GM20000 (cell line): Measurements from ENCODE around the gene CTXN2.
A peak's percentile ranks its signal among the peaks of the same experiment; 100 is the strongest.

Experiments used
- DNase-seq: peaks from one replicate; pipeline ENCODE4 v3.0.0; 2012; ENCODE audit warnings: low spot score
- CTCF ChIP-seq: IDR thresholded peaks from 2 replicates; pipeline ENCODE4 v1.5.1; 2012; ENCODE audit warnings: mild to moderate bottlenecking, control low read depth; ENCODE audit errors: extremely low read depth, missing control alignments

CTXN2 gene

GRCh38 chr15:48242015-48242414 lies 50.5 kb downstream of the CTXN2 start:
- DNase-seq: no peak
- no peak for TF ChIP-seq CTCF

GRCh38 chr15:48242535-48242934 lies 51.1 kb downstream of the CTXN2 start:
- no peak for TF ChIP-seq CTCF
- no peak for DNase-seq

GRCh38 chr15:48244921-48245320 lies 53.5 kb downstream of the CTXN2 start:
- TF ChIP-seq CTCF: no peak
- DNase-seq: no peak

- no peak for DNase-seq
- no peak for TF ChIP-seq CTCF
Observed at GRCh38 chr15:48248414-48248813, 56.9 kb downstream of the CTXN2 start.

GRCh38 chr15:48250640-48251076 lies 59.2 kb downstream of the CTXN2 start:
- peak; percentile 48 for TF ChIP-seq CTCF
- DNase-seq: peak; percentile 51

GRCh38 chr15:48253172-48253571 lies 61.7 kb downstream of the CTXN2 start:
- no peak for DNase-seq
- TF ChIP-seq CTCF: no peak
